HFF-Myc (cell line): ENCODE data around the gene GPR15.

ENCODE experiments used
- DNase-seq: peaks from one replicate; pipeline ENCODE4 v3.0.0-alpha.2; 2011; ENCODE audit warnings: low read depth; ENCODE audit errors: extremely low read depth
- H3K4me3 ChIP-seq: replicated peaks from 2 replicates; pipeline ENCODE4 v1.5.1; 2011; ENCODE audit warnings: low read depth, mild to moderate bottlenecking, control low read depth, low read length
- TF ChIP-seq, protein P1 (sequence below): IDR thresholded peaks from 2 replicates; pipeline ENCODE4 v1.5.1; 2012; ENCODE audit warnings: mild to moderate bottlenecking, low read depth, low read length, control low read depth; ENCODE audit errors: missing control alignments

The GPR15 gene

GRCh38 chr3:98583766-98584165 lies 52.0 kb downstream of the GPR15 start:
- DNase-seq: no peak
- no peak overlapping the region for H3K4me3 ChIP-seq
- TF ChIP-seq, protein P1, sequence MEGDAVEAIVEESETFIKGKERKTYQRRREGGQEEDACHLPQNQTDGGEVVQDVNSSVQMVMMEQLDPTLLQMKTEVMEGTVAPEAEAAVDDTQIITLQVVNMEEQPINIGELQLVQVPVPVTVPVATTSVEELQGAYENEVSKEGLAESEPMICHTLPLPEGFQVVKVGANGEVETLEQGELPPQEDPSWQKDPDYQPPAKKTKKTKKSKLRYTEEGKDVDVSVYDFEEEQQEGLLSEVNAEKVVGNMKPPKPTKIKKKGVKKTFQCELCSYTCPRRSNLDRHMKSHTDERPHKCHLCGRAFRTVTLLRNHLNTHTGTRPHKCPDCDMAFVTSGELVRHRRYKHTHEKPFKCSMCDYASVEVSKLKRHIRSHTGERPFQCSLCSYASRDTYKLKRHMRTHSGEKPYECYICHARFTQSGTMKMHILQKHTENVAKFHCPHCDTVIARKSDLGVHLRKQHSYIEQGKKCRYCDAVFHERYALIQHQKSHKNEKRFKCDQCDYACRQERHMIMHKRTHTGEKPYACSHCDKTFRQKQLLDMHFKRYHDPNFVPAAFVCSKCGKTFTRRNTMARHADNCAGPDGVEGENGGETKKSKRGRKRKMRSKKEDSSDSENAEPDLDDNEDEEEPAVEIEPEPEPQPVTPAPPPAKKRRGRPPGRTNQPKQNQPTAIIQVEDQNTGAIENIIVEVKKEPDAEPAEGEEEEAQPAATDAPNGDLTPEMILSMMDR: no peak
